Measurements from ENCODE around the gene BCL2.
A peak's percentile ranks its signal among the peaks of the same experiment; 100 is the strongest.

BCL2 gene

GRCh38 chr18:63180321-63180720 lies 139.2 kb downstream of the BCL2 start:
- DNase-seq = no peak
- peaks cover 45% of the 10 kb centered on the region for H3K4me1 Mint-ChIP-seq
- CTCF ChIA-PET = no interaction called here
- H3K27me3 Mint-ChIP-seq = no peaks in the 10 kb centered on the region
- no peaks in the 10 kb centered on the region for H3K9me3 Mint-ChIP-seq
- peaks cover 67% of the 10 kb centered on the region for H3K36me3 Mint-ChIP-seq
- no peak overlapping the region for H3K4me3 Mint-ChIP-seq
- no peak overlapping the region for H3K27ac Mint-ChIP-seq

- peaks cover 40% of the 10 kb centered on the region for H3K4me1 Mint-ChIP-seq
- CTCF ChIA-PET = no interaction called here
- peaks cover 1% of the 10 kb centered on the region for H3K9me3 Mint-ChIP-seq
- H3K27me3 Mint-ChIP-seq = no peaks in the 10 kb centered on the region
- H3K36me3 Mint-ChIP-seq = peaks cover 66% of the 10 kb centered on the region
- H3K27ac Mint-ChIP-seq = no peak overlapping the region
- DNase-seq = no peak
- no peak overlapping the region for H3K4me3 Mint-ChIP-seq
Measured at GRCh38 chr18:63179422-63179821, 140.1 kb downstream of the BCL2 start.

GRCh38 chr18:63178971-63179370 lies 140.6 kb downstream of the BCL2 start:
- peaks cover 39% of the 10 kb centered on the region for H3K4me1 Mint-ChIP-seq
- H3K9me3 Mint-ChIP-seq = peaks cover 1% of the 10 kb centered on the region
- peaks cover 62% of the 10 kb centered on the region for H3K36me3 Mint-ChIP-seq
- CTCF ChIA-PET = no interaction called here
- no peak for DNase-seq
- H3K27me3 Mint-ChIP-seq = no peaks in the 10 kb centered on the region
- no peak overlapping the region for H3K4me3 Mint-ChIP-seq
- H3K27ac Mint-ChIP-seq = no peak overlapping the region

GRCh38 chr18:63177919-63178821 lies 141.4 kb downstream of the BCL2 start:
- H3K27ac Mint-ChIP-seq = no peak overlapping the region
- CTCF ChIA-PET = no interaction called here
- H3K4me1 Mint-ChIP-seq = peaks cover 38% of the 10 kb centered on the region
- DNase-seq = no peak
- no peak overlapping the region for H3K4me3 Mint-ChIP-seq
- H3K9me3 Mint-ChIP-seq = peaks cover 1% of the 10 kb centered on the region
- peaks cover 56% of the 10 kb centered on the region for H3K36me3 Mint-ChIP-seq
- H3K27me3 Mint-ChIP-seq = no peaks in the 10 kb centered on the region

GRCh38 chr18:63177259-63177658 lies 142.3 kb downstream of the BCL2 start:
- CTCF ChIA-PET = no interaction called here
- Mint-ChIP-seq H3K36me3 (peaks cover 52% of the 10 kb centered on the region), H3K9me3 (peaks cover 1% of the 10 kb centered on the region), H3K27ac (no peak overlapping the region), H3K4me1 (peaks cover 32% of the 10 kb centered on the region), H3K27me3 (no peaks in the 10 kb centered on the region), H3K4me3 (no peak overlapping the region)
- no peak for DNase-seq

GRCh38 chr18:63175264-63175663 lies 144.3 kb downstream of the BCL2 start:
- no peak overlapping the region for H3K4me3 Mint-ChIP-seq
- peaks cover 1% of the 10 kb centered on the region for H3K9me3 Mint-ChIP-seq
- CTCF ChIA-PET = interaction anchor here (1.0 kb wide), 1 partner anchor 53 kb away, joined by 3 read pairs; no protein-coding TSS in a partner anchor
- no peaks in the 10 kb centered on the region for H3K27me3 Mint-ChIP-seq
- DNase-seq = no peak
- H3K27ac Mint-ChIP-seq = peak overlapping the region; percentile 12
- peaks cover 56% of the 10 kb centered on the region for H3K36me3 Mint-ChIP-seq
- peaks cover 41% of the 10 kb centered on the region for H3K4me1 Mint-ChIP-seq

- DNase-seq = no peak
- no peaks in the 10 kb centered on the region for H3K27me3 Mint-ChIP-seq
- peaks cover 39% of the 10 kb centered on the region for H3K4me1 Mint-ChIP-seq
- CTCF ChIA-PET = no interaction called here
- H3K27ac Mint-ChIP-seq = no peak overlapping the region
- H3K9me3 Mint-ChIP-seq = peaks cover 1% of the 10 kb centered on the region
- no peak overlapping the region for H3K4me3 Mint-ChIP-seq
- peaks cover 56% of the 10 kb centered on the region for H3K36me3 Mint-ChIP-seq
Measured at GRCh38 chr18:63173983-63174382, 145.6 kb downstream of the BCL2 start.

- Mint-ChIP-seq H3K9me3 (no peaks in the 10 kb centered on the region), H3K27ac (no peak overlapping the region), H3K4me3 (no peak overlapping the region), H3K4me1 (peaks cover 53% of the 10 kb centered on the region), H3K36me3 (peaks cover 64% of the 10 kb centered on the region), H3K27me3 (no peaks in the 10 kb centered on the region)
- CTCF ChIA-PET = no interaction called here
- no peak for DNase-seq
Measured at GRCh38 chr18:63169853-63170252, 149.7 kb downstream of the BCL2 start.

- peaks cover 76% of the 10 kb centered on the region for H3K36me3 Mint-ChIP-seq
- no peak overlapping the region for H3K27ac Mint-ChIP-seq
- H3K4me1 Mint-ChIP-seq = peaks cover 56% of the 10 kb centered on the region
Measured at GRCh38 chr18:63168287-63168686, 151.3 kb downstream of the BCL2 start.

GRCh38 chr18:63166142-63166541 lies 153.4 kb downstream of the BCL2 start:
- no peak overlapping the region for H3K4me3 Mint-ChIP-seq
- peaks cover 72% of the 10 kb centered on the region for H3K36me3 Mint-ChIP-seq
- no peak for DNase-seq
- no peaks in the 10 kb centered on the region for H3K27me3 Mint-ChIP-seq
- no peak overlapping the region for H3K27ac Mint-ChIP-seq
- CTCF ChIA-PET = interaction anchor here (1.5 kb wide), 1 partner anchor 20 kb away, joined by 3 read pairs; no protein-coding TSS in a partner anchor
- no peaks in the 10 kb centered on the region for H3K9me3 Mint-ChIP-seq
- H3K4me1 Mint-ChIP-seq = peaks cover 67% of the 10 kb centered on the region

More at GRCh38 chr18:63168287-63168686, 151.3 kb downstream of the BCL2 start:
- CTCF ChIA-PET = no interaction called here
- no peaks in the 10 kb centered on the region for H3K27me3 Mint-ChIP-seq
- no peak overlapping the region for H3K4me3 Mint-ChIP-seq
- no peaks in the 10 kb centered on the region for H3K9me3 Mint-ChIP-seq
- DNase-seq = no peak

- no peaks in the 10 kb centered on the region for H3K27me3 Mint-ChIP-seq
- CTCF ChIA-PET = interaction anchor here (3.7 kb wide), 1 partner anchor 154 kb away, joined by 23 read pairs; the partner anchor contains the start of gene BCL2
- peaks cover 81% of the 10 kb centered on the region for H3K4me1 Mint-ChIP-seq
- peaks cover 72% of the 10 kb centered on the region for H3K36me3 Mint-ChIP-seq
- DNase-seq = no peak
- no peaks in the 10 kb centered on the region for H3K9me3 Mint-ChIP-seq
- H3K27ac Mint-ChIP-seq = peak overlapping the region; percentile 6
- no peak overlapping the region for H3K4me3 Mint-ChIP-seq
Measured at GRCh38 chr18:63164396-63164795, 155.2 kb downstream of the BCL2 start.

GRCh38 chr18:63162271-63163014 lies 157.1 kb downstream of the BCL2 start:
- H3K9me3 Mint-ChIP-seq = no peaks in the 10 kb centered on the region
- H3K4me1 Mint-ChIP-seq = peaks cover 93% of the 10 kb centered on the region

GRCh38 chr18:63161761-63162195 lies 157.8 kb downstream of the BCL2 start:
- H3K27me3 Mint-ChIP-seq = no peaks in the 10 kb centered on the region
- H3K36me3 Mint-ChIP-seq = peaks cover 68% of the 10 kb centered on the region
- DNase-seq = peak; percentile 88
- peaks cover 93% of the 10 kb centered on the region for H3K4me1 Mint-ChIP-seq
- peak overlapping the region; percentile 78 for H3K4me3 Mint-ChIP-seq
- CTCF ChIA-PET = interaction anchor here (1.0 to 3.7 kb wide), 7 partner anchors 23 to 202 kb away, joined by 3 to 23 read pairs (median 4); partner anchors contain the start of gene BCL2
- H3K27ac Mint-ChIP-seq = peak overlapping the region; percentile 93
- no peaks in the 10 kb centered on the region for H3K9me3 Mint-ChIP-seq

More at GRCh38 chr18:63162271-63163014, 157.1 kb downstream of the BCL2 start:
- peak overlapping the region; percentile 78 for H3K4me3 Mint-ChIP-seq
- peak overlapping the region; percentile 93 for H3K27ac Mint-ChIP-seq
- CTCF ChIA-PET = interaction anchor here (0.6 to 3.7 kb wide), 11 partner anchors 10 to 202 kb away, joined by 3 to 23 read pairs (median 3); partner anchors contain the start of gene BCL2
- H3K36me3 Mint-ChIP-seq = peaks cover 69% of the 10 kb centered on the region
- peak; percentile 33 for DNase-seq
- no peaks in the 10 kb centered on the region for H3K27me3 Mint-ChIP-seq
